Naive B cell (primary cell): ENCODE data around the gene PCDHB14. TPM values are rescaled to one million over a fixed set of nuclear protein-coding genes. Genes with fewer than 3 reads are reported as not detected.

Experiments used
- ATAC-seq, 2 donors: fragments of 150-1000 bp; cut with Tn5 transposase; 2 replicates each; pipeline ENCODE4 v1.10.0; 2021; ENCODE audit warnings: low read depth in 2 of 2, mild to moderate bottlenecking in 2 of 2, moderate library complexity in 2 of 2
- DNase-seq: peaks from one replicate; pipeline ENCODE4 v3.0.0; 2022
- H3K27ac Mint-ChIP-seq, 6 donors: one replicate each; pipeline ENCODE4 v1.8.0; 2020 to 2022; ENCODE audit warnings: mild to moderate bottlenecking in 6 of 6, mixed read lengths in 6 of 6, moderate library complexity in 5 of 6, inconsistent platforms in 2 of 6
- H3K27me3 Mint-ChIP-seq, 3 donors: one replicate each; pipeline ENCODE4 v1.8.0; 2021 to 2022; ENCODE audit warnings: mixed read lengths in 3 of 3, mild to moderate bottlenecking in 1 of 3
- H3K36me3 Mint-ChIP-seq, 2 donors: one replicate each; pipeline ENCODE4 v1.8.0; 2020 to 2022; ENCODE audit warnings: mixed read lengths in 2 of 2, inconsistent platforms in 1 of 2, mild to moderate bottlenecking in 1 of 2
- H3K4me1 Mint-ChIP-seq, 3 donors: one replicate each; pipeline ENCODE4 v1.8.0; 2020 to 2022; ENCODE audit warnings: mixed read lengths in 3 of 3, inconsistent platforms in 1 of 3, mild to moderate bottlenecking in 1 of 3, moderate library complexity in 1 of 3
- H3K4me3 Mint-ChIP-seq, 8 donors: one replicate each; pipeline ENCODE4 v1.8.0; 2020 to 2022; ENCODE audit warnings: mild to moderate bottlenecking in 8 of 8, mixed read lengths in 8 of 8, moderate library complexity in 8 of 8, inconsistent platforms in 2 of 8
- H3K9me3 Mint-ChIP-seq, 7 donors: one replicate each; pipeline ENCODE4 v1.8.0; 2020 to 2022; ENCODE audit warnings: mixed read lengths in 7 of 7, mild to moderate bottlenecking in 5 of 7, inconsistent platforms in 2 of 7, moderate library complexity in 1 of 7
- polyA plus RNA-seq, 6 donors: library from polyadenylated mRNA; unstranded; fragments of 300-500 nt; fragmentation: Illumina TruSeq; gene quantifications; one replicate each; pipeline ENCODE4 v1.2.3, GENCODE V29; 2021; ENCODE audit warnings: low read depth in 6 of 6

PCDHB14 gene
- polyA plus RNA-seq, 6 donors from 2014 or later, result not detected

DNA sequence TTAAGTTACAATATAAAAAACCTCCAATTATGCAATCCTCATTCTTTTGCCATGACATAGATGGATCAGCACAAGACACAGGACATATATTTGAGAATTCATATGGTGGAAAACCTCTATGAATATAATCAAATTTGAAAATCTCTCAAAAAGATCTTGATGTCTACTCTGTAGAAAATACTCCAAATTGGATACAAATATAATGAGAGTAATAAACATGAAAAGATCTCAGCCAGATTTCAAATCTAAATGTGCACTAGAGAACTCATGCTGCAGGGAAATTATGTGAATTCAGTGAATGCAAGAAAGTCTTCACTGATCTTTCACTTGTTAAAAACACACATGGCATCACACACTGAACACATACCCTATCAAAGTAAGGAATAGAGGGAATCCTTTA lies 35.8 kb downstream of the PCDHB14 start:
- no peak for DNase-seq
- H3K36me3 Mint-ChIP-seq, result peaks cover 42 to 50% of the 10 kb centered on the region in 2 donors
- no peaks in the 10 kb centered on the region for H3K27me3 Mint-ChIP-seq
- no peaks in the 10 kb centered on the region for H3K4me1 Mint-ChIP-seq
- peaks cover 3 to 99% (median 89%) of the 10 kb centered on the region in 7 donors for H3K9me3 Mint-ChIP-seq
- H3K27ac Mint-ChIP-seq, result no peak overlapping the region
- no peak overlapping the region for H3K4me3 Mint-ChIP-seq
- no peak for ATAC-seq

DNA sequence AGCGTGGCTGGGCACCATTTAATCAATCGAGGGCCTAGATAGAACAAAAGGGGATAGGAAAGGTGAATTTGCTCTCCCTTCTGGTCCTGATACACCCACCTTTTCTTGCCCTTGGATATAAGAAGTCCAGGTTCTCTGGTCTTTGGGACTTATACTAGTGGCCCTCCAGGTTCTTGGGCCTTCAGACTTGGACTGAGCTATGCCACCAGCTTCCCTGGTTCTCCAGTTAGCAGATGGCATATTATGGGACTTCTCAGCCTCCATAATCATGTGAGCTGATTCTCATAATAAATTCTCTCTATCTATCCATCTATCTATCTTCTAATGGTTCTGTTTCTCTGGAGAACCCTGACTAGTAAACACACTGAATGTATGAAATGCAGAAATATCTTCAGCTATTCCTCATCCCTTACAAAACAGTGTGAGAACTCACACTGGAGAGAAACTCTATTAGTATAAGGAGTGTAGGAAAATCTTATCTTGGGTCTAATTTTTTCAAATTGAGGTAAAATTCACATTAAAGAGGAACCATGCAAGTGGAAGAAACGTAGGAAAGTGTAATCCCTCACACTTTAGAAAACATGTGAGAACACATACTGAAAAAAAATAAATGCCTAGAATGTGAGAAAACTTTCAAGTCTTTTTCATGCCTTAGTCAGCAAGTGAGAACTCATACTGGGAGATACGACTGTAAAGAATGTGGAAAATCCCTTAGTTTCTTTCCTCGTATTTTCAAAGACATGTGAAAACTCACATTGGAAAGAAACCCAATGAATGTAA lies 37.5 kb downstream of the PCDHB14 start:
- Mint-ChIP-seq H3K4me1 (no peaks in the 10 kb centered on the region), H3K27ac (no peak overlapping the region), H3K27me3 (no peaks in the 10 kb centered on the region), H3K9me3 (peaks cover 6 to 98% (median 91%) of the 10 kb centered on the region in 7 donors), H3K36me3 (peaks cover 38 to 45% of the 10 kb centered on the region in 2 donors), H3K4me3 (no peak overlapping the region)
- DNase-seq, result no peak
- ATAC-seq, result no peak

DNA sequence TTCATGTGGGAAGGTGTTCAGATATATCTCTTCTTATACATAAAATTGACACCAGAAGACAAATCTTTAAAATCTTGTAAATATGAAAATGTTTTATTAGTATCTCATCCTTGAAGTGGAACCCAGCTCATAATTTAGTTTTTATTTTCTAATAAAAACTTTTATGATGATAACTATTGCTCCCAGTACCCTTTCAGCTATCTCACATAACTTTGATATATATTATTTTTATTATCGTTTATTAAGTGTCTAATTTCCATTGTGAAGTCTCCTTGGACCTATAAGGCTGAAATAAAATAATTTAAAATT lies 38.0 kb downstream of the PCDHB14 start:
- peaks cover 10 to 98% (median 91%) of the 10 kb centered on the region in 7 donors for H3K9me3 Mint-ChIP-seq
- no peak for DNase-seq
- no peak for ATAC-seq
- H3K27ac Mint-ChIP-seq, result no peak overlapping the region
- peaks cover 42 to 48% of the 10 kb centered on the region in 2 donors for H3K36me3 Mint-ChIP-seq
- H3K27me3 Mint-ChIP-seq, result no peaks in the 10 kb centered on the region
- H3K4me3 Mint-ChIP-seq, result no peak overlapping the region
- no peaks in the 10 kb centered on the region for H3K4me1 Mint-ChIP-seq

DNA sequence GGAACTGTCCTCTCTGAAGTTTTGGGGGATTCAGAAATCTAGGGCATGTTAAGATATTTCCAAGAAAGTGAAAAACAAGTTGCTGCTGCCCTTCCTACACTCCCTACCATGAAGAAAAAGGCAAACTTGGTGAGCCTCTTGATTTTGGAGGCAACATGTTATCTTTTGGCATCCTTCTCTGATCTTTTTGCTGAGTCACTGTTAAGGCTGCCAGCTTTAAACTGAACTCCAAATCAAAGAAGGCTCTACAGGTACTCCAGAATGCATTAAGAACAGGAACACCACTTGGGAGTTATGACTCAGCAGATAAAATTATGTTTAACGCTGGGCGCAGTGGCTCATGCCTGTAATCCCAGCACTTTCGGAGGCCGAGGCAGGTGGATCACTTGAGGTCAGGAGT lies 46.1 kb downstream of the PCDHB14 start:
- Mint-ChIP-seq H3K9me3 (peaks cover 18 to 97% (median 80%) of the 10 kb centered on the region in 7 donors), H3K27ac (no peak overlapping the region), H3K4me1 (no peaks in the 10 kb centered on the region), H3K27me3 (no peaks in the 10 kb centered on the region), H3K4me3 (no peak overlapping the region), H3K36me3 (peaks cover 45 to 60% of the 10 kb centered on the region in 2 donors)
- no peak for ATAC-seq
- no peak for DNase-seq

DNA sequence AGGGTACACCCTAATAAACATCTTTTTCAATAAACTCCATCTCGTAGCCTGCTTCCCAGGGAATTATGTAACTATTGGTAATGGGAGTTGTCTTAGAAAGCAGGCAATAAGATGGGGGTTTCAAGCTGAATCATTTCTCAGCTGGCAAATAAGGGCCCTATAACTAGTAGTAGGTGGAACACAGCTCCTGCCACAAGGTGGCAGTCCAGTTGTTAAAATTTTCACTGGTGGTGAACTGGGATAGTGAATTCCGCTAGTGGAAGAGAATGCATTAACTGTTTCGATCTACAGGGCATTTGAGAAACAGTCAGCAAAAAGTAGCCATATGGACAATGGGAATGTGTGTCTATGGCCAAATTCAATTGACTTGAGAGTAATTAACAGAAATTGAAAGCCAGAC lies 49.8 kb downstream of the PCDHB14 start:
- H3K9me3 Mint-ChIP-seq, result peaks cover 13 to 98% (median 74%) of the 10 kb centered on the region in 7 donors
- H3K27ac Mint-ChIP-seq, result peak overlapping the region in 1 of 6 donors; percentile 61
- no peak for ATAC-seq
- H3K36me3 Mint-ChIP-seq, result peaks cover 37 to 65% of the 10 kb centered on the region in 2 donors
- H3K4me1 Mint-ChIP-seq, result no peaks in the 10 kb centered on the region
- no peaks in the 10 kb centered on the region for H3K27me3 Mint-ChIP-seq
- no peak overlapping the region for H3K4me3 Mint-ChIP-seq
- no peak for DNase-seq

Other genes starting within 250 kb of the PCDHB14 start
- gene PCDHB1, start 172.0 kb upstream of the PCDHB14 start, polyA plus RNA-seq, result not detected
- under 1 TPM in 1 of 6 donors, not detected in 5; 0.13 TPM for gene PCDHB2, start 128.7 kb upstream of the PCDHB14 start, polyA plus RNA-seq
- not detected for gene PCDHB3, start 122.9 kb upstream of the PCDHB14 start, polyA plus RNA-seq
- gene PCDHB4, start 101.5 kb upstream of the PCDHB14 start, polyA plus RNA-seq, result not detected
- gene PCDHB5, start 88.1 kb upstream of the PCDHB14 start, polyA plus RNA-seq, result under 1 TPM in 2 of 6 donors, not detected in 4; 0.08 to 0.43 TPM
- not detected for gene PCDHB6, start 73.3 kb upstream of the PCDHB14 start, polyA plus RNA-seq
- gene PCDHB7, start 50.7 kb upstream of the PCDHB14 start, polyA plus RNA-seq, result not detected
- gene PCDHB8, start 45.6 kb upstream of the PCDHB14 start, polyA plus RNA-seq, result not detected
- gene PCDHB16, start 41.0 kb upstream of the PCDHB14 start, polyA plus RNA-seq, result not detected
- not detected for gene PCDHB9, start 36.2 kb upstream of the PCDHB14 start, polyA plus RNA-seq
- not detected for gene PCDHB10, start 31.0 kb upstream of the PCDHB14 start, polyA plus RNA-seq
- gene PCDHB11, start 23.7 kb upstream of the PCDHB14 start, polyA plus RNA-seq, result not detected
- not detected for gene PCDHB12, start 14.6 kb upstream of the PCDHB14 start, polyA plus RNA-seq
- not detected for gene PCDHB13, start 9.4 kb upstream of the PCDHB14 start, polyA plus RNA-seq
- gene PCDHB15, start 22.1 kb downstream of the PCDHB14 start, polyA plus RNA-seq, result not detected
- under 1 TPM in 1 of 6 donors, not detected in 5; 0.20 TPM for gene SLC25A2, start 80.7 kb downstream of the PCDHB14 start, polyA plus RNA-seq
- 100 to 1,000 TPM; 270 to 315 (median 285) TPM for gene TAF7, start 97.4 kb downstream of the PCDHB14 start, polyA plus RNA-seq
- not detected for gene PCDHGA1, start 107.2 kb downstream of the PCDHB14 start, polyA plus RNA-seq
- gene PCDHGA2, start 115.4 kb downstream of the PCDHB14 start, polyA plus RNA-seq, result not detected
- not detected for gene PCDHGA3, start 120.5 kb downstream of the PCDHB14 start, polyA plus RNA-seq
- not detected for gene PCDHGB1, start 126.8 kb downstream of the PCDHB14 start, polyA plus RNA-seq
- gene PCDHGA4, start 131.7 kb downstream of the PCDHB14 start, polyA plus RNA-seq, result under 1 TPM in 2 of 6 donors, not detected in 4; 0.14 to 0.16 TPM
- under 1 TPM in 3 of 6 donors, not detected in 3; 0.27 to 0.82 (median 0.74) TPM for gene PCDHGB2, start 136.7 kb downstream of the PCDHB14 start, polyA plus RNA-seq
- gene PCDHGA5, start 140.8 kb downstream of the PCDHB14 start, polyA plus RNA-seq, result under 1 TPM in 1 of 6 donors, not detected in 5; 0.10 TPM
- gene PCDHGB3, start 146.9 kb downstream of the PCDHB14 start, polyA plus RNA-seq, result under 1 TPM in 1 of 6 donors, not detected in 5; 0.21 TPM
- under 1 TPM in 1 of 6 donors, not detected in 5; 0.08 TPM for gene PCDHGA6, start 150.5 kb downstream of the PCDHB14 start, polyA plus RNA-seq
- gene PCDHGA7, start 159.4 kb downstream of the PCDHB14 start, polyA plus RNA-seq, result not detected
- under 1 TPM in 1 of 6 donors, not detected in 5; 0.15 TPM for gene PCDHGB4, start 164.4 kb downstream of the PCDHB14 start, polyA plus RNA-seq
- gene PCDHGA8, start 169.3 kb downstream of the PCDHB14 start, polyA plus RNA-seq, result not detected
- gene PCDHGB5, start 174.6 kb downstream of the PCDHB14 start, polyA plus RNA-seq, result under 1 TPM in 3 of 6 donors, not detected in 3; 0.12 to 0.27 (median 0.20) TPM
- under 1 TPM in 1 of 6 donors, not detected in 5; 0.25 TPM for gene PCDHGA9, start 179.4 kb downstream of the PCDHB14 start, polyA plus RNA-seq
- under 1 TPM in 2 of 6 donors, not detected in 4; 0.11 to 0.17 TPM for gene PCDHGB6, start 184.7 kb downstream of the PCDHB14 start, polyA plus RNA-seq
- under 1 TPM in 1 of 6 donors, not detected in 5; 0.05 TPM for gene PCDHGA10, start 189.6 kb downstream of the PCDHB14 start, polyA plus RNA-seq
- not detected for gene PCDHGB7, start 194.3 kb downstream of the PCDHB14 start, polyA plus RNA-seq
- not detected for gene PCDHGA11, start 197.7 kb downstream of the PCDHB14 start, polyA plus RNA-seq
- gene PCDHGA12, start 207.2 kb downstream of the PCDHB14 start, polyA plus RNA-seq, result under 1 TPM in 3 of 6 donors, not detected in 3; 0.09 to 0.16 (median 0.11) TPM